GM18505 (cell line): Measurements from ENCODE around the gene SKI.

ENCODE experiments used
- ATAC-seq: cut with Tn5 transposase; IDR thresholded peaks from one replicate; pipeline ENCODE4 v1.9.1; 2021; ENCODE audit not compliant: unreplicated experiment
- POLR2A ChIP-seq: IDR thresholded peaks from 4 replicates; pipeline ENCODE4 v1.6.1; 2011; ENCODE audit warnings: borderline replicate concordance; ENCODE audit not compliant: insufficient read depth, insufficient read length; ENCODE audit errors: extremely low read depth

SKI gene

GRCh38 chr1:2228157-2228594 is at the start of gene SKI:
SKI (plus strand) TSS chr1:2228319; CDS start chr1:2228767, 448 bp downstream.
- ATAC-seq: no peak
- no peak for TF ChIP-seq POLR2A

- no peak for ATAC-seq
- TF ChIP-seq POLR2A: no peak
Observed at GRCh38 chr1:2178875-2179274, 49.2 kb upstream of the SKI start.

DNA sequence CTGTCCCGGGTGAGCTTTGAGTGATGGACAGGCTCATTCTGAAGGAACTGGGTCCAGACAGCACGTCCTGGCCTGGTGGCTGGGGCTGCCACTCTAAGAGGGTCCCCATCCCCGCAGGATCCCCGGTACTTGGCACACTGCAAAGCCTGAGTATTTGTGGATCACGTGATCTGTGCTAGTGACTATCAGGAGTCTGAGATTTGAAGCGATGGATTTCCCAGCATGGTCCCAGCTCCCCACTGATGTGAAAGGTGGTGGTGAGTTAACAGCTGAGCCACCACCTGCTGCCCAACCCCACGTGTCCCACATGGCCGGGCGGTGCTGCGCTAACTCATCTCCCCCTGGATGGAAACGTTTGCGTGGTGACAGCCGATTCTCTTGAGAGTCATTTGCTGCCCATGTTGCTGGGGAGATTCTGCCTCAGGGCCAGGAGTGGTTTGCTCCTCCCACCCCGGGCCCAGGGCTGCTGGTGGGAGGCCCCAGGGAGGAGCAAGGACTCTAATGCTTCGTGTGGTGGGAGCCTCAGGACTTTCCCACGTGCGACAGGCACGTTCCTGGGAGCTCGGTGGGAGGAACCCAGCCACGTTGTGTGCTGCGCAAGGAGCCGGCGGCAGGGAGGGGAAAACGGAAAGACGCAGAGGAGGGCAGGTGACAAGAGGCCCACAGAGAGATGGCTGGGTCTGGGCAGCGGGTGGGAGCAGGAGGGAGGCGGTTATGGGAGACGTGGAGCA is 48.7 kb upstream of the SKI start:
- no peak for TF ChIP-seq POLR2A
- no peak for ATAC-seq

GRCh38 chr1:2180297-2181245 is 47.5 kb upstream of the SKI start:
- no peak for ATAC-seq
- no peak for TF ChIP-seq POLR2A

DNA sequence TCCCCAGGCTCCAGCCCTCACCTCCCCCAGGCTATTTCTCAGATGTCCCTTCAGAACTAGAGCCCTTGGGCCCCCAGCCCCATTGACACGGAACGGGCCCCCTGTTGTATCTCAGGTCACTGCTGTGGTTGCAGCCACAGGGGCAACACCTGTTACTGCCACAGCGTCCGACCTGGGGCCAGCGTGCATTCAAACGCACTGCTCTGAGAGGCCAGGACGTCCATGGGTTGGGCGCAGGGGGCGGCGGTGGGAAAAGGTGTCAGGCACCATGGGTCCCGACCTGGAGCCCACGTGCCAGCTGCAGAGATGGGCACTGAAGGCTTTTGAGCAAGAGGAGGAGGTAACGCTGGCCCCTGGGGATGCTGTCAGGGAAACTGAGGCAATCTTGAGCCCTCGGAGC is 46.8 kb upstream of the SKI start:
- TF ChIP-seq POLR2A: no peak
- ATAC-seq: no peak

- no peak for ATAC-seq
- no peak for TF ChIP-seq POLR2A
Observed at GRCh38 chr1:2181752-2182151, 46.4 kb upstream of the SKI start.

GRCh38 chr1:2182376-2182775 is 45.7 kb upstream of the SKI start:
- no peak for TF ChIP-seq POLR2A
- ATAC-seq: no peak

DNA sequence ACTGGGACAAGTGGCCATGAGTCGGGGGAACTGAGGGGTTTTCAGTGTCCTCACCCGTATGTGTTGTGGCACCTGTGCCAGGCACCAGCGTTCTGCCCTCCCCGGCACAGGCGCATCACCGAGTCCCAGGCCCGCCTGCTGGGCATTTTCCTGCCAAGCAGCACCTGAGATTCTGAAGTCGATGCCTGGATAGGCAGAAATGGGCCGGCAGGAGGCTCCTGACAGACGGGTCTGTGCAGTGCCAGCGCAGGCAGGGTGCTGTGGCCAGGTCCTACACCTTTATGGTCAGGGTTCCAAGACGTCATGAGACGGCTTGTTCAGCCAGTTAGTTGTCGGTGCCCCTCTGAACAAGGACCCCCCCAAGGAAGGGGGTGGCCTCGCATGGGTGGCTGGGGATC is 44.2 kb upstream of the SKI start:
- no peak for ATAC-seq
- TF ChIP-seq POLR2A: no peak

DNA sequence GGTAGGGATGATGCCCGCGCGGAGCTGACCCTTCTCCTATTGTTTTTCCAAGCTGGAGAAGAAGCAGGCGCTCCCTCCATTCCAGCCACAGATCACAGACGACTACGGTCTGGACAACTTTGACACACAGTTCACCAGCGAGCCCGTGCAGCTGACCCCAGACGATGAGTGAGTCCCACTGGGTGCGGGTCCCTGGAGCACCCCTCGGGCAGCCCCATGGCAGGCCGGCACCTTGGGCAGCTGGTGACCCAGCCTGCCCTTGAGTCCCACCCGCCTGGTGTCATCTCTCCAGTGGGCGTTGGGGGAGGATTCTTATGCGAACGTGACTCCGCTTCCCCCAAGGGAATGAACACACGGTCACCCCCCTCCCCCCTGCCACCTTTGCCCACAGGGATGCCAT is 43.6 kb upstream of the SKI start:
- no peak for TF ChIP-seq POLR2A
- ATAC-seq: no peak

- ATAC-seq: no peak
- no peak for TF ChIP-seq POLR2A
Observed at GRCh38 chr1:2184934-2185333, 43.2 kb upstream of the SKI start.

GRCh38 chr1:2185880-2186855 is 42.0 kb upstream of the SKI start:
- TF ChIP-seq POLR2A: no peak
- no peak for ATAC-seq

DNA sequence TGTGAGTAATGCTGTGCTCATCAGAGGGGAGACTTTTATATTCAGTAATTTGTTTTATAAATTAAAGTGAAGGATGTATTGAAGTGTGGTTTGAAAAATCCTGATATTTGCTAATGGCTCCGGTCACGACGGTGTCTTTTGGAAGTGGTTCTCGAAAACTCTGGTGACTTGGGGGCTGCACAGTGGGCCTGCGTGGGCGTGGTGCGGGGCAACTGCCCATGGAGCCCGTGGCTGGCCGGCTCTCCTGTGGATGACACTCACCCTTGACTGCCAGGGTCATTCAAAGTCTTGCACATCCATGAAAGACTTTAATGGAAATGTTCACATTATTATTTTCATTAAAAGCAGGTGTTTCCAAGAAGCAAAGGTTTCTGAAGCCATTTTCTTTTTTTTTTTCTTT is 41.2 kb upstream of the SKI start:
- no peak for ATAC-seq
- no peak for TF ChIP-seq POLR2A

DNA sequence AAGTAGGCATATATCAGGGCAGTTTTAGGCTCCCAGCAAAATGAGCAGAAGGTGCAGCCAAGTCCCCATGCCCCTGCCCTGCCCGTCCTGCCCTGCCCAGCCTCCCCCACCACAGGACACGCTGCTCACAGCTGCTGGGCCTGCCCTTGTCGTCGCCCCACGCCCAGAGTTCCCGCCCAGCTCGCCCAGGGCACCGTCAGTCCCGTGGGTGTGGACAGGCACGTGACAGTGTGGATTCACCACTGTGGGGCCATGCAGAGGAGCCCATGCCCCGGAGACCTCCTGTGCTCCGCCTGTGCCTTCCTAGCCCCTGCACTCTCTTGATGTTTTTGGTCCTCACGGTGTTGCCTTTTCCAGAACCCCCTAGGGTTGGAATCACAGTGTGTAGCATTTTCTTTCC is 40.5 kb upstream of the SKI start:
- no peak for ATAC-seq
- no peak for TF ChIP-seq POLR2A
